Trophoblast cell (in vitro differentiated cells and primary cell): Measurements from ENCODE around the gene SCAF1.
A peak's percentile ranks its signal among the peaks of the same experiment; 100 is the strongest.

Experiments used
- DNase-seq, 2 donors: peaks; one replicate each; pipeline ENCODE4 v3.0.0-alpha.2; 2016
- H2AFZ ChIP-seq: 2 replicates; pipeline ENCODE4 v1.6.1; 2013; ENCODE audit warnings: low read length, moderate library complexity, mild to moderate bottlenecking; ENCODE audit not compliant: insufficient read depth, poor library complexity
- H2AK5ac ChIP-seq: 2 replicates; pipeline ENCODE4 v1.6.1; 2013; ENCODE audit warnings: mild to moderate bottlenecking, low read length
- H2BK120ac ChIP-seq: 2 replicates; pipeline ENCODE4 v1.6.1; 2013; ENCODE audit warnings: low read length, mild to moderate bottlenecking, moderate library complexity; ENCODE audit not compliant: insufficient read depth, poor library complexity
- H2BK12ac ChIP-seq: 2 replicates; pipeline ENCODE4 v1.6.1; 2013; ENCODE audit warnings: mild to moderate bottlenecking, low read length, moderate library complexity
- H2BK5ac ChIP-seq: 2 replicates; pipeline ENCODE4 v1.6.1; 2013; ENCODE audit warnings: low read length, low read depth, moderate library complexity, mild to moderate bottlenecking; ENCODE audit not compliant: poor library complexity
- H3K14ac ChIP-seq: 2 replicates; pipeline ENCODE4 v1.6.1; 2013; ENCODE audit warnings: mild to moderate bottlenecking, low read length
- H3K18ac ChIP-seq: 2 replicates; pipeline ENCODE4 v1.6.1; 2013; ENCODE audit warnings: mild to moderate bottlenecking, low read length
- H3K23ac ChIP-seq: 2 replicates; pipeline ENCODE4 v1.6.1; 2013; ENCODE audit warnings: low read length
- H3K27ac ChIP-seq: 2 replicates; pipeline ENCODE4 v1.5.1; 2013; ENCODE audit warnings: low read depth, mild to moderate bottlenecking, inconsistent platforms, low read length, moderate library complexity
- H3K27me3 ChIP-seq: 2 replicates; pipeline ENCODE4 v1.6.1; 2013; ENCODE audit warnings: inconsistent platforms, mild to moderate bottlenecking, low read length, moderate library complexity; ENCODE audit not compliant: insufficient read depth
- H3K36me3 ChIP-seq, 2 experiments: 1 replicate in 1 of 2; 2 replicates in 1 of 2; pipeline ENCODE4 v1.6.1; 2013; ENCODE audit warnings: low read length in 2 of 2, mild to moderate bottlenecking in 2 of 2, moderate library complexity in 1 of 2; ENCODE audit not compliant: insufficient read depth in 2 of 2, control insufficient read depth in 1 of 2
- H3K4ac ChIP-seq: 2 replicates; pipeline ENCODE4 v1.6.1; 2013; ENCODE audit warnings: low read depth, mild to moderate bottlenecking, low read length, moderate library complexity
- H3K4me1 ChIP-seq, 2 experiments: 1 replicate in 1 of 2; 2 replicates in 1 of 2; pipeline ENCODE4 v1.6.1; 2013; ENCODE audit warnings: low read length in 2 of 2, mild to moderate bottlenecking in 2 of 2, moderate library complexity in 1 of 2; ENCODE audit not compliant: insufficient read depth in 2 of 2, control insufficient read depth in 1 of 2
- H3K4me2 ChIP-seq: 2 replicates; pipeline ENCODE4 v1.6.1; 2013; ENCODE audit warnings: inconsistent platforms, mild to moderate bottlenecking, low read length, moderate library complexity
- H3K4me3 ChIP-seq: 2 replicates; pipeline ENCODE4 v1.5.1; 2013; ENCODE audit warnings: mild to moderate bottlenecking, low read depth, low read length, inconsistent platforms
- H3K79me1 ChIP-seq: one replicate; pipeline ENCODE4 v1.6.1; 2013; ENCODE audit warnings: low read length
- H3K79me2 ChIP-seq: 2 replicates; pipeline ENCODE4 v1.6.1; 2013; ENCODE audit warnings: low read length, mild to moderate bottlenecking; ENCODE audit not compliant: control insufficient read depth, insufficient read depth, poor library complexity
- H3K9ac ChIP-seq: 2 replicates; pipeline ENCODE4 v1.6.1; 2013; ENCODE audit warnings: mild to moderate bottlenecking, low read length
- H3K9me3 ChIP-seq: 2 replicates; pipeline ENCODE4 v1.6.1; 2013; ENCODE audit warnings: low read depth, mild to moderate bottlenecking, control low read depth, inconsistent platforms, low read length; ENCODE audit not compliant: insufficient read depth
- H4K12ac ChIP-seq: 2 replicates; pipeline ENCODE4 v1.6.1; 2013; ENCODE audit warnings: low read depth, mild to moderate bottlenecking, low read length, moderate library complexity
- H4K8ac ChIP-seq: 2 replicates; pipeline ENCODE4 v1.6.1; 2013; ENCODE audit warnings: low read depth, mild to moderate bottlenecking, low read length, moderate library complexity
- H4K91ac ChIP-seq: one replicate; pipeline ENCODE4 v1.6.1; 2013; ENCODE audit warnings: low read depth, mild to moderate bottlenecking, low read length, moderate library complexity
- WGBS: extraction: QIAGEN DNeasy Blood & Tissue Kit; methylation state at CpG from one replicate; pipeline ENCODE4 v1.1.7; 2013; ENCODE audit warnings: missing lambda C conversion rate; ENCODE audit not compliant: insufficient read length, insufficient coverage; ENCODE audit errors: extremely low coverage; 5-methylcytosine and 5-hydroxymethylcytosine counted together

SCAF1 gene

GRCh38 chr19:49656456-49657109, 14.6 kb downstream of the SCAF1 start:
- Histone ChIP-seq H3K4me2 (no peak overlapping the region), H3K79me2 (no peaks in the 10 kb centered on the region), H3K4me3 (no peak overlapping the region), H3K14ac (no peak overlapping the region), H3K4me1 (no peaks in the 10 kb centered on the region), H3K27me3 (no peaks in the 10 kb centered on the region), H3K79me1 (no peaks in the 10 kb centered on the region), H3K9ac (no peak overlapping the region), H2AFZ (no peak overlapping the region), H3K36me3 (peaks cover 94 to 97% of the 10 kb centered on the region in 2 experiments), H3K23ac (no peak overlapping the region), H3K27ac (no peak overlapping the region), H4K12ac (no peak overlapping the region), H3K4ac (no peak overlapping the region), H2BK5ac (no peak overlapping the region), H2BK12ac (no peak overlapping the region), H2BK120ac (no peak overlapping the region), H3K18ac (no peak overlapping the region), H4K8ac (no peak overlapping the region), H2AK5ac (no peak overlapping the region), H3K9me3 (peaks cover 8% of the 10 kb centered on the region), H4K91ac (no peak overlapping the region)
- DNase-seq: peak; percentile 90
- no CpG with 5 or more reads among the region's 17 CpGs for WGBS

- no peak overlapping the region for H3K14ac ChIP-seq
- no peaks in the 10 kb centered on the region for H3K79me2 ChIP-seq
- no peaks in the 10 kb centered on the region for H3K4me1 ChIP-seq
- H2AK5ac ChIP-seq: no peak overlapping the region
- H2BK5ac ChIP-seq: no peak overlapping the region
- H2AFZ ChIP-seq: no peak overlapping the region
- peaks cover 8% of the 10 kb centered on the region for H3K9me3 ChIP-seq
- H3K79me1 ChIP-seq: no peaks in the 10 kb centered on the region
- H3K18ac ChIP-seq: no peak overlapping the region
- H2BK120ac ChIP-seq: no peak overlapping the region
- peaks cover 94 to 97% of the 10 kb centered on the region in 2 experiments for H3K36me3 ChIP-seq
- H3K4me2 ChIP-seq: no peak overlapping the region
- no peak overlapping the region for H3K4ac ChIP-seq
- H3K27ac ChIP-seq: no peak overlapping the region
- no peak overlapping the region for H3K9ac ChIP-seq
- H4K91ac ChIP-seq: no peak overlapping the region
- no peak overlapping the region for H4K12ac ChIP-seq
- H2BK12ac ChIP-seq: no peak overlapping the region
- H3K4me3 ChIP-seq: no peak overlapping the region
- no peak for DNase-seq
- H3K27me3 ChIP-seq: no peaks in the 10 kb centered on the region
- no CpG with 5 or more reads among the region's 22 CpGs for WGBS
- no peak overlapping the region for H3K23ac ChIP-seq
- H4K8ac ChIP-seq: no peak overlapping the region
Measured at GRCh38 chr19:49657493-49658138, 15.6 kb downstream of the SCAF1 start.

GRCh38 chr19:49658139-49658517, 16.1 kb downstream of the SCAF1 start:
- H3K4me2 ChIP-seq: no peak overlapping the region
- no CpG with 5 or more reads among the region's 15 CpGs for WGBS
- H3K79me2 ChIP-seq: no peaks in the 10 kb centered on the region
- H2BK12ac ChIP-seq: no peak overlapping the region
- H2AFZ ChIP-seq: no peak overlapping the region
- no peak overlapping the region for H3K9ac ChIP-seq
- no peak overlapping the region for H3K4ac ChIP-seq
- no peak overlapping the region for H2BK120ac ChIP-seq
- no peak overlapping the region for H4K8ac ChIP-seq
- DNase-seq: no peak
- H2BK5ac ChIP-seq: no peak overlapping the region
- no peak overlapping the region for H4K12ac ChIP-seq
- H3K9me3 ChIP-seq: peaks cover 8% of the 10 kb centered on the region
- H3K27ac ChIP-seq: no peak overlapping the region
- no peaks in the 10 kb centered on the region for H3K4me1 ChIP-seq
- H3K27me3 ChIP-seq: no peaks in the 10 kb centered on the region
- no peaks in the 10 kb centered on the region for H3K79me1 ChIP-seq
- no peak overlapping the region for H3K18ac ChIP-seq
- no peak overlapping the region for H4K91ac ChIP-seq
- H3K14ac ChIP-seq: no peak overlapping the region
- H3K4me3 ChIP-seq: no peak overlapping the region
- peaks cover 94 to 97% of the 10 kb centered on the region in 2 experiments for H3K36me3 ChIP-seq
- no peak overlapping the region for H3K23ac ChIP-seq
- no peak overlapping the region for H2AK5ac ChIP-seq

- H2AFZ ChIP-seq: no peak overlapping the region
- H3K27me3 ChIP-seq: no peaks in the 10 kb centered on the region
- no peak overlapping the region for H4K8ac ChIP-seq
- no CpG with 5 or more reads among the region's 12 CpGs for WGBS
- H2BK5ac ChIP-seq: no peak overlapping the region
- H3K79me1 ChIP-seq: no peaks in the 10 kb centered on the region
- no peak overlapping the region for H2BK12ac ChIP-seq
- H4K91ac ChIP-seq: no peak overlapping the region
- peaks cover 0 to under 1% of the 10 kb centered on the region in 2 experiments for H3K4me1 ChIP-seq
- no peak overlapping the region for H3K27ac ChIP-seq
- peaks cover 90 to 93% of the 10 kb centered on the region in 2 experiments for H3K36me3 ChIP-seq
- H3K4me3 ChIP-seq: no peak overlapping the region
- H2AK5ac ChIP-seq: no peak overlapping the region
- no peak overlapping the region for H3K23ac ChIP-seq
- H3K9ac ChIP-seq: no peak overlapping the region
- peaks cover 8% of the 10 kb centered on the region for H3K9me3 ChIP-seq
- no peaks in the 10 kb centered on the region for H3K79me2 ChIP-seq
- H3K14ac ChIP-seq: no peak overlapping the region
- no peak overlapping the region for H3K4ac ChIP-seq
- no peak overlapping the region for H4K12ac ChIP-seq
- H3K18ac ChIP-seq: no peak overlapping the region
- H2BK120ac ChIP-seq: no peak overlapping the region
- no peak for DNase-seq
- H3K4me2 ChIP-seq: no peak overlapping the region
Measured at GRCh38 chr19:49658566-49659442, 16.8 kb downstream of the SCAF1 start.
